GM21367 (cell line): Measurements from ENCODE around the gene CTDP1.

Experiments
- ATAC-seq: cut with Tn5 transposase; IDR thresholded peaks from one replicate; pipeline ENCODE4 v1.9.1; 2021; ENCODE audit not compliant: unreplicated experiment

CTDP1 gene

DNA sequence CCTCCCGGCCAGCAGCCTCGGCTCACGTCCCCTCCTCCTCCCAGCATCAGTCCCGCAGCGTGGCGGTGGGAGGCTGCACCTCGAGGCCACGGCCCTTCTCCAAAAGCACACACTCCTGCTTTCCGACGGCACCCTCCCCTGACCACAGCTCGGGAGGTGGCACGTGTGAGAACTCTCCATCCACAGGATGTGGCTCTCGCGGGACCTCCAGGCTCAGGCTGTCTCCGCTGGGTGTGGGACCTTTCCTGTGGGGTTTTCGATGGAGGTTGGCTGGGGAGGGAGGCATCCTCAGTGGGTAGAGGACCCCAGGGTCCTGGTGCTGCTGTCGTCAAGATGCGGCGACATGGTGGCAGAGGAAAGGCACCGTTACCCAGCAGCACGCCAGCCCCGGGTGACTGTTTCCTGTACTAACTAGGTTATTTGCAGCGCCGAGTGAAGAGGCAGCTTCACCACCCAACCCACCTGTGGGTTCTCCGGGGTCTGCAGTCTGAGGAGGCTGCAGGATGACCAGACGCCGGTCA lies 75.3 kb downstream of the CTDP1 start:
- ATAC-seq, result no peak

DNA sequence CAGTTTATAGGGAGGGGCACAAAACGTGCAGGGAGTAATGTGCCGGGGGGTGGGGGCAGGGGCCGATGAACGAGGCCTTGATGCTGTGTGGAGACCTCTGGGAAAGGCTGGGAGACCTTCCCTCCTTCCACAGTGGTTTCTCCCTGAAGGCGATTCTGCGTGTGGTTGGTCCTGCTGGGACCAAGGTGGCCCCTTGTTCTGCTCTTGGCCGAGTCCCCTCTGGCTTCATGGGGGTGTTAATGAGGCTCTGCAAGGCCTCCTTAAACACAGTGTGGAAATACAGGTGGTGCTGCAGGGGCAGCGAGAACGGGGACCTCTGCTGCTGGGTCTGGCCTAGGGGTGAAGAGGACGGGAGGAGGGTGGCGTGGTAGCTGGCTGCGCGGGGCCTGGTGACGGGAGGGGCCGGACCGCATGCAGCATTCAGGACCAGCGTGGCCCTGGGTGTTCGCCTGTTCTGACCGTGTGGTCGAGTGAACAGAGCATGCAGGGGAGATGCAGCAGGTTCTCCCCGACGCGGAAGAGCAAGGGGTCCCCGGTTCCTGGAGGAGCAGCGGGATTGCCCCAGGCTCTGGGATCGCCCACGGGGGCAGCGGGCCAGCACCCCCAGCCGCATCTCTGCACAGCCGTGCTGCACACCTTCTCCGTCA lies 76.0 kb downstream of the CTDP1 start:
- ATAC-seq, result no peak

DNA sequence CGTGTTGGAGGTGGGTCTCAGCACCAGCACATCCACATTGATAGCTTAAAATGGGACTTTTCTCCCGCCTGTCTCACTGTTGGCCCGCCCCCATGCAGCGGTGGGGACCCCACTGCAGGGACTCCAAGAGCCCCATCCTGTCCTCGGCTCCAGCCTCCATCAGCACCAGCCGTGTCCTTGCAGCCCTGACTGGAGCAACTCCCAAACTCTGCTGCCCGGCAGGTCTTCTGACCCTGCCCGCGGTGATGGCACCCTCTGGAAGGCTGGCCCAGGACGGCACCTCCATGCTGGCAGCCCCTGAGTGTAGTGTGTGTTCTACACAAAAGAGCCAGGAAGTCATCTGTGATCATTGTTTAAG lies 76.5 kb downstream of the CTDP1 start:
- ATAC-seq, result no peak

DNA sequence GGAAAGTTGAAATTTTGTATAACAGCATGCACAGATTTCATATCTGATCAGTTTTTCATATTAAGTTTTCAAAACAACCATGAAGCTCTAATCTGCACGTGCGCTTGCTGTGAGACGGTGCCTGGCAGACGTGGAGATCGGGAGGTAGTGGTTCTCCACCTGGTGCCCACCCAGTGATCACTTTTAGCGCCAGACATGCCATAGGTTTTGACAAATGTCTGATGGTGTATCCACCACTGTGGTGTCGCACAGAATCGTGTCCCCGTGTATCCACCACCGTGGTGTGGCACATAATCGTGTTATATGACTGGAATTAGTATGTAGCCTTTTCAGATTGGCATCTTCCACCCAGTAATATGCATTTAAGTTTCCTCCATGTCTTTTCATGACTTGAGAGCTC lies 77.2 kb downstream of the CTDP1 start:
- no peak for ATAC-seq

DNA sequence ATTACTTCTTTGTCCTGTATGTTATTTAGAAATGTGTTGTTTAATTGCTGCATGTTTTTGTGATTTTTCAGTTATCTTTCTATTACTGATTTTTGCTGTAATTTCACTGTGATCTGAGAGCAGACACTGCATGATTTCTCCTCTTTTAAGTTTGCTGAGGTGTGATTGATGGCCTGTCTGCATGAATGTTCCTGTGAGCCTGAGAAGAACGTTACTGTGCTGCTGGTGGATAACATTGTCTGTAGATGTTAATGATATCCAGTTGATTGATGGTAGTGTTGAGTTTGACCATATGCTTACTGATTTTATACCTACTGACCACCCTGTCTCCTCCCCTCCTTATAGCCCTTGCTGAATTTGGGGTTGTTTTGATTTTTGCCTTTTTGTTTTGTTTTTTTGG lies 80.7 kb downstream of the CTDP1 start:
- ATAC-seq, result no peak

DNA sequence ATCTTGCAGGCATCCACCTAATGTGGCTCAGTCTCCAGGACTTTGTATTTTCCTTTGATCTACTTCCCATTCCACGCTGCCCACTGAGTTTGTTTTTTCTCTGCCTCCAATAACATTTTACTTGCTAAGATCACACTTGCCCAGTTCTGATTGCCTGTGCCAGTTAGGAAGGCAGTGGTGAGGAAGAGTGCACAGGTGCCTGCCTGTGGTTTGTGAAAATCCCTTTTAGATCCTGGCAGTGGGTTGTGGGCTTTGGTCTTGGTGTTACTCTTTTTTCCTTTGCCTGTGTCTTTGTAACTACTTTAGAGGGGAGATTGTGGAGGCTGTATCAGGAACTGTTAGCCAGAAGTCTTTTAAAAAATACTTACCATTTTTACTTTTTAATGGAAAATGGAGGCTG lies 81.3 kb downstream of the CTDP1 start:
- ATAC-seq, result no peak

DNA sequence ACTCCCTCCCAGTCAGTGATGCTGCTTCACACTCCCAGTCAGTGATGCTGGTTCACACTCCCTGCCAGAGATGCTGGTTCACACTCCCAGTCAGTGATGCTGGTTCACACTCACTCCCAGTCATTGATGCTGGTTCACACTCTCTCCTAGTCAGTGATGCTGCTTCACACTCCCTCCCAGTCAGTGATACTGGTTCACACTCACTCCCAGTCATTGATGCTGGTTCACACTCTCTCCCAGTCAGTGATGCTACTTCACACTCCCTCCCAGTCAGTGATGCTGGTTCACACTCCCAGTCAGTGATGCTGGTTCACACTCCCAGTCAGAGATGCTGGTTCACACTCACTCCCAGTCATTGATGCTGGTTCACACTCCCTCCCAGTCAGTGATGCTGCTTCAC lies 83.8 kb downstream of the CTDP1 start:
- no peak for ATAC-seq

DNA sequence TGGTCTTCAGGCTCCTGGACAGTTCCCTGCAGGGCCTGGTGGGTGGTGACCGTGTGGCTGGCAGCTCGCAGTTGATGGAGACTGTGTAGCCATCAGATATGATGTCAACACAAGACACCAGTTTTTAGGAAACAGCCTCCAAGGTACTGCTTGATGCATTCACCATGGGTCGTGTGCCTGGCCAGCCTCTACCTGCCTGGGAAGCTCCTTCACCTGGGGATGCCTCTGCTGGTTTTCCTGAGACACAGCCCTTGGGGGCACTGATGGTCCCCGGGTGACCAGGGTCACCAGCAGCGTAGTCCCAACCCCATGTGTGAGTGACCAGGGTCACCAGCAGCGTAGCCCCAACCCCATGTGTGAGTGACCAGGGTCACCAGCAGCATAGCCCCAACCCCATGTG lies 84.5 kb downstream of the CTDP1 start:
- ATAC-seq, result no peak

DNA sequence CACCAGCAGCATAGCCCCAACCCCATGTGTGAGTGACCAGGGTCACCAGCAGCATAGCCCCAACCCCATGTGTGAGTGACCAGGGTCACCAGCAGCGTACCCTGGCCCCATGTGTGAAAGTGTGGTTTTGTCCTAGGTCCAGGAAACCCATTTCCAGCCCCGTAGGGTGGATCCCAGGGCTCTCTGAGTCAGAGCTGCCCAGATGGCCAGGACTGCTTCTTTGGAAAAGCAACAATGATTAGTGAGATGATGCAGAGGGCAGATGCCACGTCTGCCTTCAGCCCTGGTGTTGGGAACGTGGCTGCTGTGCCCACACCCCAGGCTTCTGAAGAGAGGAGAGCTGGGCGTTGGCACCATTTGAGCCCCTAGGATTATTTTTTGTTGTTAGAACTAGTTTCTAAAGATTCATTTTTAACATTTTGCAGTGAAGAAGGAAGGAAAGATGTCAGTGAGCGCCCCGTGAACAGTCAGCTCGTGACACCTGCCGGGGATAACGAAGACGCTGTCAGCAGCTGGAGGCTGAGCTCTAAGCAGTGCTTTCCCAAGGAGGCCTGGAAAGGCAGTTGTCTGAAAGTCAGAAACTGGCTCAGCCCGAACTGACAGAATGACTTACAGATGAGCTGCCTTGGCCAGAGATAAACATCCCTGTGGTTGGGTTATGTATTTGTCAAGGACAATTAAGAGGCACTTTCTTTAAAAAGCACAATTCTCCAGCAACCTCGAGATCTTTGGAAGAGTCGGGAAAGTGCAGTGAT lies 86.1 kb downstream of the CTDP1 start:
- no peak for ATAC-seq

DNA sequence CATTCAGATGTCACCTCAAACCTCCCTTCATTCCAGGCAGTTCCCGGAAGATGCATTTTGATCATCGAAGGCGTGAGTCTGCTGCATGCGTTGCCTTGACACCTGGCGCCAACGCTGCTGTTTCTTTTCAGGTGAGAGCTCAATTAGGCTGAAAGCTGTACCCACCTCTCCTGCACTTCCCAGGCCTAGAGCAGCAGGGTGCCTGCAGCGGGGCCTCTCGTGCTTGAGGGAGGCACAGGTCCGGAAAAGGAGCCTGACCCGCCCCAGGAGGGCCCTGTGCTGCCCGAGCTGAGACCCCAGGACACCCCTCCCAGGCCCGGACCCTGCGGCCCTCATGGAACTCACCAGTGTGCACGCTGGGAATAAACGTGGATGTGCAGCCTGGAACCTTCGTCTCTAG lies 86.7 kb downstream of the CTDP1 start:
- ATAC-seq, result no peak

DNA sequence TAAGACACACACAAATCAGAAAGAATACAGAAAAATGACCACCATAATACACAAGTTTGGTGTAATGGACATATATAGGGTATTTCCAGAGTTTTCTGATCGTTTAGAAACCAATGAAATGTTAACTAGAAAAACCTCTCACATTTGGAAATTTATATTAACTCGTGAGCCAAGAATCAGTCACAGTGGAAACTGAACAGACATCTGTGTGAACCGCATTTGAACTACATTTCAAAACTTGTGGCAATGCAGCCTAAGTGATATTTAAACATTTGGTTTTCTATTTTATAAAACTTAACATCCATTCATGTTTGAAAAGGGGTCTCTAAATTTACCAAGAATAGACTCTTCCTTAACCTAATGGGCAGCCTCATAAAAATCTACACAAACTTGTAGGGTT lies 89.1 kb downstream of the CTDP1 start:
- ATAC-seq, result no peak

DNA sequence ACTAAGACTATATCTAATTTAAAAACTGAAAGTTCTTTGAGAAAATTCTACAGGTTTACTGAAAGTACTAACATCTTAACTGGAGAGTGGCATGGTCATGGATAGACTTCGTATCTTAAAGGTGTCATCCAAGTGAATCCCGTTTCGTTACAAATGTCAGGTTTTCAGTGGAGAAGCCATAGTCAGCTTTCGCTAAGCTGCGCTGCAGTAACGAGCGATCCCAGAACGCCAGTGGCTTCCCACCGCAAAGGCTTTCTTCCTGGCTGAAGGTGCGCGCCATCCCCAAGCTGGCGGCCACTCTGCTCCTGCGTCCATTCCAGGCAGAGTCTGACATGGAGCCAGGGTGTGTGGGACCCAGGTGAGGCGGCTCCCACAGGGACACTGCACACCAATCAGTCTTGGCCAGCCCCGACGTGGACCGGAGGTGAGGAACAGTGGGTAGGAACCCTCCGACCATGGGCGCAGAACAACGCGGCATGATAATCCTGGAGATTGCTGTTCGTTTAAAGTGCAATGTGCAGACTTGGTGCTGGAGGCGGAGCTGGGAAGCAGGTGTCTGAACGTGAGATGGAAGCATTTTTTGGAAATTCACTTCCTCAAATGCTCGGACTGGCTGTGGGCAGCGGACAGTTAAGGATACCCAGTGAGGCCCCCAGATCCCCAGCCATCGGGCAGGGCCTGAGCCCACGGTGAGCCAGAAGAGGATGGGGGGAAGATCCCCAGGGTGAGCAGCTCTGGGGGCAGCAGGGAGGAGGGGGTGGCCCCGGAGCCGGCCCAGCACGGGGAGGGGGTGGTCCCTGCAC lies 90.3 kb downstream of the CTDP1 start:
- no peak for ATAC-seq

DNA sequence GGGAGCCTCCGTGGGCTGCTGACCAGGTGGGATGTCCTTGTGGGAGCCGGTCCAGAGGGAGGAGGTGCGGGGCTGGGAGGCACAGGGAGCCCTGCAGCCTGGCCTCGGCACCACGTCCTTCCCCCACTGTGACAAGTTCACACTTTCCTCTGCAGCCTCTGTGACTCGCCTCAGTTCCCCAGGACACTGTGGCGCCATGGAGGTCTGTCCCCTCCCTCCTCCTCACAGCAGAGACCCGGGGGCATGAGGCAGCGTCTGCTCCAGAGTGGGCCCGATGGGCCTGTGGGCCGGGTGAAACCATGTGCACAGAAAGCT lies 90.9 kb downstream of the CTDP1 start:
- ATAC-seq, result no peak

DNA sequence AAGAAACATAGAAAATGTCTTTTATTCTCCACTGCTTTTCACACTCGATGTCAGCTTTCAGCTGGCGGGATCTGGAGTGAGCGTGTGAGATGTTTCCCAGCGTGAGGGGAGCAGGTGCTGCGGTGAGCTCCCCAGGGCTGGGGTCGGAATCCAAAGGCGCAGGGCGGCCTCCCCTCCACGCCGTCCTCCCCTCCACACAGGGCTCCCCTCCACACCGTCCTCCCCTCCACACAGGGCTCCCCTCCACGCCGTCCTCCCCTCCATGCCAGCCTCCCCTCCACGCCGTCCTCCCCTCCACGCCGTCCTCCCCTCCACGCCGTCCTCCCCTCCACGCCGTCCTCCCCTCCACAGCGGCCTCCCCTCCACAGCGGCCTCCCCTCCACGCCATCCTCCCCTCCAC lies 91.2 kb downstream of the CTDP1 start:
- ATAC-seq, result no peak

DNA sequence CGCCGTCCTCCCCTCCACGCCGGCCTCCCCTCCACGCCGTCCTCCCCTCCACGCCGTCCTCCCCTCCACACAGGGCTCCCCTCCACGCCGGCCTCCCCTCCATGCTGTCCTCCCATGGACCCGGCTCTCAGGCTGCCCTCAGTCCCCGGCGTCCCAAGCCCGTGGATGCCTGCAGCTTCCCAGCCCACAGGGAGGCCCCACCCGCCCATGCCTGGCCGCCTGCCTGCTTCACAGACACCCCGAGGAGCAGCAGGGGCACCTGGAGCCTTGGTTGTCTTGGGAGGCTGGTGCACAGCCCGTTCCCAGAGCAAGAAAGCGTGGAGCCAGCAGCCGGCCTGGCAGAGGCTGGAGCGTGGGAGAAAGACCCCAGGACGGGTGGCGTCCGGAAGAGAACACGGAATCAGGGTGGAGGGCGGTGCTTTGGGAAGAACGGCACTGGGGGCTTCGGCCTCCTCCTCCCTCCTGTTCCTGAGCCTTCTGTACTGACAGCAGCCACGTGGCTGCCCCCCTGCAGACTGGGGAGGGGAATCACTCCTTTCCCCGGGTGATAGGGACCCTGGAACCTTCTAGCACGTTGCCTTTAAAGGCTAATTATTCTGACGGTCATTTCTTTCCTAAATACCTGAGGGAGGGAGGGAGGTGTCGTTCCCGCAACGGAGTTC lies 92.0 kb downstream of the CTDP1 start:
- no peak for ATAC-seq

DNA sequence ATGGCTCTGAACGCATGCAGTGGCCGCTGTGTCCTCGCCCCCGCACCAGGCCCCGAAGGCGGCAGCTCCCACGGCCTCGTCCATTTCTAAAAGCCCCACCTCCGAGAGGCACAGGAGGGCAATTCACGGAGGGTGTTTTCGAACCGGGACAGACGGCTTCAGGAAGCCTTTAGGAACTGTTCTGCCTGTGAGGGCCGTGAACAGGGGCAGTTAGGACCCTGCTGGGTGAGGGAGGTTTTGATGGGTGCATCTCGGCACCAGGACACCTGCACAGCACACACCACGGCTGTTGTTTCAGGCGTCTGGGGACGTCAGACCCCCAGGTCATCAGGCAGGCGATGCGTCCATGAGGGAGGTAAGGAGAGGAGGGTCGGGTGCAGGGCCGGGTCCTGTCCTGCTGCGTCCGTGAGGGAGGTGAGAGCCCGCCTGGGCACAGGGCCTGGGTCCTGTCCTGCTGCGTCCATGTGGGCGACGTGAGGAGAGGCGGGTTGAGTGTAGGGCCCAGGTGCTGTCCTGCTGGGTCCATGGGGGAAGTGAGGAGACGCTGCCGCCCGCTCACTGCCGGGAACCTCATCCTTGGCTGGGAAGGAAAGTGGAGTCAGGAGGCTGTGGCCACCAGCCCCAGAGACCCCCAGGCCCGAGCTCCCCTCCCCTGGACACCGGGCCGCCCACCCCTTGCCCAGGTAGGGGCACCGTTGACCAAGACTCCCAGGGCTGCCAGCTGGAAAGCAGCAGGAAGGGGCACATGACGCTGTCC lies 92.7 kb downstream of the CTDP1 start:
- ATAC-seq, result no peak

DNA sequence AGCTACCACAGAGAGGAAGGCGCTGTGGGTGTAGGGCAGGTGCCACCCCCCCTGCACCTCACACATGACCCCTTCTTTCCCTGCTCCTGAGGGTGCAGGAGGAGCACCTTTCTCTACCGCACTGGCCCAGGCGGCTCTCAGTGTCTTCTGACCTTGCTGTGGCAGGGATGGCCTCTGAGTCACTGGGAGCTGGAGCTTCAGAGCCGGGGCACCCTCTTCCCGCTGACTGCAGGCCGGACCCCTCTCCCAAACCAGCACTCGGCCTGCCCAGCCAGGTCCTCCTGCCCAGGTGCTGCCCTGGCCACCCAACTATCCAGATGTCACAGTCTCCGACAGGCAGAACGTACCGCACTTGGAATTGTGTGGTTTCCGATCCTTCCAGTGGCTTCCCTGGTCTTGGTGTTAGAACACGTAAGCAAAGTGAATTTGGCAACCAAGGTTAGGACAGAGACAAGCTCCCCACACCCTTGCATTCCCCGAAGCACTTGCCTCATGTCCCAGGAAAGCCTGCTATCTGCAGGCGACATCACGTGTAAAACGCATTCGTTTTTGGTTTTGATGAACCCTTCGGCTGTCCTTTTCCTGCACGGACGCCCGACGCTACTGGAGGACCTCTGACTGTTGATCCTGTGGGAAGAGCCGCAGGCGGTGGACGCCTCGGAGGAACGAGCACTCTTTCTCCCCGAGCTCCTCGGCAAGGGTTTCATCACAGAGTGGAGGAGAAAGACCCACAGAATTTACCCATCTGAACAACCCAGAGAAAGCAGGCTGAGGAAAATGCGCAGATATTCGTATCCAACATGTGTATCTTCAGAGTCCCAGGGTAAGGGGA lies 93.5 kb downstream of the CTDP1 start:
- ATAC-seq, result no peak

DNA sequence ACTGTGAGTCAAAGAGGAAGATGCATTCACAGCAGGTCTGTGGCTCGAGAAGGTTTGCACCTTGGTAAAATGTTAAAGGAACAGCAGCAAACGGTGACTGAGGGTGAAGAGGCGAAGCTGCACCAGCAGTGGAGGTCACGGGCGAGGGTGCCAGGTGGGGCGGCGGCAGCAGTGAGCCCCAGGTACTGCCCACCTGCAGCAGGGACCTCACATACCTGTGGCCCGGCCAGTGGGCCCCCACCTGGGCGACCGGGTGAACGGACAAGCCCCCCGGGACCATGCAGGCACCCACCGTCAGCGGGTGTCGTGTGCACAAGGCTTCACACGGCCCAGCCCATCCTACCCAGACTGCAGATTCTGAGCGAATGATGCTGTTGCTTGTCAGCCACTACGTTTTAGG lies 94.5 kb downstream of the CTDP1 start:
- ATAC-seq, result no peak

DNA sequence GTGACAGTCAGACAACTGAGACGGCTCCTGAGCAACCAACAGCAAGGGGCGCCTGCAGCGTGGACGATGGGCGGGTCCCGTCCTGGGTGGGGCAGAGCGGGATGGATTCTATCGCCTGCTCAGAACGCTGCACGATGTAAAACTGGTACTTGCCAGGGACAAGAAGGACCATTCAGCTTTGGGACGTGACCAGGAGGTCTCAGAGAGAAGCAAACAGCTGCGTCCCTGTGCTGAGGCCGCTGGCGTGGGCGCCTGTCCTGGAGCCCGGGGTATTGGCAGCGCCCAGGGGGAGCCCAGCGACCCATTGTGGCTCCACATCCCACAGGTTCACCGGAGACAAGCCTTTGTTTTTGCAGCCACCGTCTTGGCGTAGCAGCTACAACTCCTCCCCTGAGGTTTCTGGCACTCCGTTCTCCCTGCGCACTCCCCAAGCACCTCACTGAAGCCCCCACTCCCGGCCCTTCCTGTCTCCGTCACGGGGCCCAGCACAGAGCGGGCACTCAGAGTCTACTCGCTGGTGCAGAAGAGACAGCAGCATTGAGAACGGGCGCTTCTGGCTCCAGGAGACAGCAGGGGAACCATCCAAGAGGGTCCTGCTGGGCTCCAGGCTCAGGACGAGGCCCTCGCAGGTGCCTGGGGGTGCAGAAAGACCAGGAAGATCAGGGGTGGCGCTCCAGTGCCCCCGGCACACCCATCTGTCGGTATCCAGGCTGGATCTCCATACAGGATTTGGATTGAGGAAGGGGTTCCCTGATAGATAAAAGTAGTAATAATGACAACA lies 96.0 kb downstream of the CTDP1 start:
- no peak for ATAC-seq
